Measurements from ENCODE around the gene TELO2. TPM values are rescaled to one million over a fixed set of nuclear protein-coding genes. Genes with fewer than 3 reads are reported as not detected.

Gene TELO2
- total and polyA plus RNA-seq, 12 donors, result 14.5 to 50.5 (median 20.8) TPM

DNA sequence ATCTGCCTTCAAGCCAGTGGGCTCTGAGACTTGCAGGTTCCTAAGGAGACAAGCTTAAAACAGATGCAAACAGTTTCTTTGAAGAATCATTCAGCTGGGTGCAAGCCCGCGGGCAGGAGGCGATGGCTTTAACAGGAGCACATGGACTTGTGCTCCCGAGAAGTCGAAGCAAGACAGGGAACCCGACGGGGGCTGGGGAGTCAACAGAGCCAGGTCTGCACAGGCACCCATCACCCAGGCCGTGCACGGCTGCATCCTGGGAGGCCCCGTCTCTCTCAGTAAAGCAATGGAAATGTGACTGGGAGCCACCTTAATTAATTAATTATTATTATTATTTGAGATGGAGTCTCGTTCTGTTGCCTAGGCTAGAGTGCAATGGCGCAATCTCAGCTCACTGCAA is 4.1 kb upstream of the TELO2 start:
- WGBS, 2 donors, result 89 to 91% methylated on average over 12 of the region's 12 CpGs
- TF ChIP-seq, protein P1, sequence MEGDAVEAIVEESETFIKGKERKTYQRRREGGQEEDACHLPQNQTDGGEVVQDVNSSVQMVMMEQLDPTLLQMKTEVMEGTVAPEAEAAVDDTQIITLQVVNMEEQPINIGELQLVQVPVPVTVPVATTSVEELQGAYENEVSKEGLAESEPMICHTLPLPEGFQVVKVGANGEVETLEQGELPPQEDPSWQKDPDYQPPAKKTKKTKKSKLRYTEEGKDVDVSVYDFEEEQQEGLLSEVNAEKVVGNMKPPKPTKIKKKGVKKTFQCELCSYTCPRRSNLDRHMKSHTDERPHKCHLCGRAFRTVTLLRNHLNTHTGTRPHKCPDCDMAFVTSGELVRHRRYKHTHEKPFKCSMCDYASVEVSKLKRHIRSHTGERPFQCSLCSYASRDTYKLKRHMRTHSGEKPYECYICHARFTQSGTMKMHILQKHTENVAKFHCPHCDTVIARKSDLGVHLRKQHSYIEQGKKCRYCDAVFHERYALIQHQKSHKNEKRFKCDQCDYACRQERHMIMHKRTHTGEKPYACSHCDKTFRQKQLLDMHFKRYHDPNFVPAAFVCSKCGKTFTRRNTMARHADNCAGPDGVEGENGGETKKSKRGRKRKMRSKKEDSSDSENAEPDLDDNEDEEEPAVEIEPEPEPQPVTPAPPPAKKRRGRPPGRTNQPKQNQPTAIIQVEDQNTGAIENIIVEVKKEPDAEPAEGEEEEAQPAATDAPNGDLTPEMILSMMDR (IDR thresholded peaks at IDR 0.05), result no peak
- intact Hi-C loops (cut with DNase I), result no loop called here

DNA sequence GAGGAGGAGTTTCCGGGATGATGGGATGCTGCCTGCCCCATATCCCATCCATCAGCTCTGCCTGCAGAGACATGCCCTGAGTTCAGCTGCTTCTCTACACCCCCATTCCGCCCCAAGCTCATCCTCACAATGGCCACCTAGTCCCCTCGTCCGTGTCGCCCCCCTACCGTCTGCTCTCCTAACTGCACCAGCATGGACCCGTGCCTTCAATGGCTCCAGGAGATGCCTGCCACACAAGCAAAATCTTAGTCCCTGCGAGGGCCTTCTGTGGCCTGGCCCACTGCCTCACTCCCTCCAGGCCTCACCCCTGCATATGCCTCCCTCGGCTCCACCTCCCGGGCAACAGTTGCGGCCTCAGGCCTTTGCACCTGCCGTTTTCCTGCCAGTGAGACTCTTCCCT is 1.8 kb upstream of the TELO2 start:
- no peaks in the 10 kb centered on the region for H3K9me3 ChIP-seq
- WGBS, 2 donors, result 87 to 93% methylated on average over 12 of the region's 12 CpGs
- ATAC-seq (no peak), DNase-seq (no peak)
- intact Hi-C loops (cut with DNase I), result loop anchor here (5.0 to 10.0 kb wide), 11 partner anchors 41 to 213 kb away; partner anchors contain the start of genes CRAMP1 (in 3 of the 10), IFT140 (in 3 of the 10), TMEM204 (in 3 of the 10) and MAPK8IP3 (in 1 of the 10)
- no peak overlapping the region for H3K4me3 ChIP-seq
- H3K36me3 ChIP-seq, result peaks cover 0 to 19% (median 14%) of the 10 kb centered on the region in 9 donors
- no peaks in the 10 kb centered on the region for H3K27me3 ChIP-seq
- H3K4me1 ChIP-seq, result peaks cover 9 to 31% (median 25%) of the 10 kb centered on the region in 9 donors
- TF ChIP-seq, protein P1 (IDR thresholded peaks at IDR 0.05), result no peak
- no peak overlapping the region for H3K27ac ChIP-seq

More for the DNA sequence above, 4.1 kb upstream of the TELO2 start:
- Histone ChIP-seq H3K27ac (no peak overlapping the region), H3K27me3 (no peaks in the 10 kb centered on the region), H3K9me3 (no peaks in the 10 kb centered on the region), H3K36me3 (no peaks in the 10 kb centered on the region), H3K4me3 (no peak overlapping the region), H3K4me1 (peaks cover 0 to 16% (median 11%) of the 10 kb centered on the region in 9 donors)
- ATAC-seq (no peak), DNase-seq (no peak)

DNA sequence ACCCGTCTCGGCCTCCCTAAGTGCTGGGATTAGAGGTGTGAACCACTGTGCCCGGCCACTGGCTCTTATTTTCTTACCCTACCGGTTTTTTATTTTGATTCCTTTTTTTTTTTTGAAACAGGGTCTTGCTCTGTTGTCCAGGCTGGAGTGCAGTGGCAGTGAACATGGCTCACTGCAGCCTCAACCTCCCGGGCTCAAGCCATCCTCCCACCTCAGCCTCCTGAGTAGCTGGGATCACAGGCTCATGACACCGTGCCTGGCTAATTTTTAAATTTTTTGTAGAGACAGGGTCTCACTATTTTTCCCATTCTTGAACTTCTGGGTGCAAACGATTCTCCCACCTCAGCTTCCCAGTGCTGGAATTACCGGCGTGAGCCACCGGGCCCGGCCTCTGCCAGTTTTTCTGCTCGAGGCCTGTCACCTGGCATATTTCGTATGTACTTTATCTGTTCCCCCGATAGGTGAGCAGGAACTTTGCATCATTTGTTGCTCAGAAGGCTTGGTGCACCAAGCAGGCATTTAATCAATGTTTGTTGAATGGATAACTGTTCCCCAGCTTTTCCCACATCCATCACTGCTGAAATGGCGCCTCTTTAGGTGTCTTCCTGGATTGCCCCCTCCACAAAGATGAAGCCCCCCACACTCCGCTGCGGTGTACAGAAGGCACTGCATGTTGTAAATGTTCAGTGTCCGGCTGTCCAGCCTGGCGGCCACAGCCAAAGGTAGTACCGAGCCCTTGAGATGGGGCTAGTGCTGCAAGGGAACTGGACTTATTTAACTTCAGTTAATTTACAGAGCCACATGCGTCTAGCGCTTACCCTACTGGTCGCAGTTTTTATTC is 858 bp upstream of the TELO2 start:
- H3K4me3 ChIP-seq, result peak overlapping the region in 9 of 10 donors; percentile 65 to 92 (median 80)
- peak overlapping the region in 9 of 10 donors; percentile 82 to 97 (median 87) for H3K27ac ChIP-seq
- intact Hi-C loops (cut with DNase I), result loop anchor here (2.0 to 10.0 kb wide), 12 partner anchors 40 to 212 kb away; partner anchors contain the start of genes CRAMP1 (in 4 of the 10), IFT140 (in 4 of the 10), TMEM204 (in 3 of the 10) and MAPK8IP3 (in 1 of the 10)
- H3K9me3 ChIP-seq, result no peaks in the 10 kb centered on the region
- no peak for DNase-seq
- no peak for ATAC-seq
- peaks cover 0 to 28% (median 24%) of the 10 kb centered on the region in 9 donors for H3K36me3 ChIP-seq
- no peaks in the 10 kb centered on the region for H3K27me3 ChIP-seq
- 83 to 86% methylated on average over 23 of the region's 23 CpGs for WGBS, 2 donors
- peaks cover 9 to 31% (median 25%) of the 10 kb centered on the region in 9 donors for H3K4me1 ChIP-seq
- TF ChIP-seq, protein P1 (IDR thresholded peaks at IDR 0.05), result no peak

DNA sequence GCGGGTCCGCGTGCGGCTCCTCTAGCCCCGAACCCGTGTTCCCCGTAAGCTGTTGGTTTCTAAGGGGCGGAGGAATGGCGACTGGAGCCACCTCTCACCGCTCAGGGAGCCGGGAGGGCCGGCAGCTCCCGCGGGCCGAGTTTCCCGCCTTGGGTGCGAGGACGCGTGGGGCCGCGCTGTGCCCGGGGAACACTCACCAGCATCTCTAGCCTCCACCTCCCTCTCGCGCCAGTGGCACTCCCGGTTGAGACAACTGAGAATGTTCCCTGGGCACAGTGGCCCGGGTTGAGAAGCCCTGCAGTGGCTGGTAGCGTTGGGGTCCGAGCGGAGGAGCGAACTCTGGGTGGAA is 560 bp downstream of the TELO2 start:
- H3K4me3 ChIP-seq, result peak overlapping the region; percentile 65 to 92 (median 80)
- WGBS, 2 donors, result 1% methylated on average over 30 of the region's 30 CpGs
- H3K36me3 ChIP-seq, result peaks cover 0 to 43% (median 26%) of the 10 kb centered on the region in 9 donors
- intact Hi-C loops (cut with DNase I), result loop anchor here (2.0 to 10.0 kb wide), 12 partner anchors 39 to 211 kb away; partner anchors contain the start of genes CRAMP1 (in 4 of the 10), IFT140 (in 4 of the 10), TMEM204 (in 3 of the 10) and MAPK8IP3 (in 1 of the 10)
- H3K9me3 ChIP-seq, result no peaks in the 10 kb centered on the region
- H3K4me1 ChIP-seq, result peaks cover 9 to 31% (median 25%) of the 10 kb centered on the region in 9 donors
- H3K27me3 ChIP-seq, result no peaks in the 10 kb centered on the region
- ATAC-seq (peak in 7 of 8 donors; percentile 2 to 29 (median 10)), DNase-seq (no peak)
- peak overlapping the region; percentile 82 to 97 (median 90) for H3K27ac ChIP-seq
- TF ChIP-seq, protein P1 (IDR thresholded peaks at IDR 0.05), result no peak
